Right forelimb (tissue), 1 donor: ENCODE results near the gene SLC2A4.
A peak's percentile ranks its signal among the peaks of the same experiment; 100 is the strongest.

Experiments used
- DNase-seq: peaks from one replicate; pipeline ENCODE4 v3.0.0-alpha.2; 2018

Gene SLC2A4

DNA sequence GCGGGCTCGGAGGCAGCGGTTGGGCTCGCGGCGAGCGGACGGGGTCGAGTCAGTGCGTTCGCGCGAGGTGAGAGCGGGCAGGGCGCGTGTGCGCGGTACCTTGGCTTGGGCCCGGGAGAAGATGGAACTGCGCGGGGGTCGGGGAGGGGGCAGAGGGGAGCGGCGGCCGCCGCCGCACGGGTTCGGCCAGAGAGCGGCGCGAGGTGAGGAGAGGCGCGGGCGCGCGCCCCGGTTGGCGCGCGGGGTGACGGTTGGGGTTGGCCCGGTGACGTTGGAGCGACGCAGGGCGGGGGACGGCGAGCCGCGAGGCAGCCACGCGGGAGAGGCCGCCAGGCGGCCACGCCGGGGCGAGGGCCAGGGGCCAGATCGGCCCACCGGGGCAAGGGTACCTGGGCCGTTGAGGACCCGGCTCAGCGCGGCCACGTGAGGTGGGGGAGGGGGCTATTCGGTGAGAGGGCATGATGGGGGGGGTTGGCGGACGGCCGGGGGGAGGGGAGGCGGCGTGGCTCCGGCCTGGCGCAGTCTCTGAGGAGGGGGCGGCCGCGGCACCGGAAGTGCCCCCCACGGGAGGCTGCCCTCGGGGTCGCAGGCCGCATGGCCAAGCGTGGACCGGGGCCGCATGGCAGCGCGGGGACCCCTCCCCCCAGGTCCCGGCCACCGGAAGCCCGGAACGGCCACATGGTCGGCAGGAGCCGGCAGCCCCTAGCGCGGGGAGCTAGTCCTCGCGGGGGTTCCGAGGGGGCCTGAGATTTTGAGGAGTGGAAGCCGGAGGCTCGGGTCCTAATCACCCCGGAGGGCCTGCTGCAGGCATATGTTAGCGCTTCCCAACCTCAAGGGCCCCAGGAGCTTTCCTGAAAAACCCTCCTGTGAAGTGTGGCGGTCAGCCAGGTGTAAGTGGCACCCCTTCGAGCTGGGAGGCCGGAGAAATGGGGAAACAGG, 26.4 kb downstream of the SLC2A4 start:
- peak; percentile 60 for DNase-seq

DNA sequence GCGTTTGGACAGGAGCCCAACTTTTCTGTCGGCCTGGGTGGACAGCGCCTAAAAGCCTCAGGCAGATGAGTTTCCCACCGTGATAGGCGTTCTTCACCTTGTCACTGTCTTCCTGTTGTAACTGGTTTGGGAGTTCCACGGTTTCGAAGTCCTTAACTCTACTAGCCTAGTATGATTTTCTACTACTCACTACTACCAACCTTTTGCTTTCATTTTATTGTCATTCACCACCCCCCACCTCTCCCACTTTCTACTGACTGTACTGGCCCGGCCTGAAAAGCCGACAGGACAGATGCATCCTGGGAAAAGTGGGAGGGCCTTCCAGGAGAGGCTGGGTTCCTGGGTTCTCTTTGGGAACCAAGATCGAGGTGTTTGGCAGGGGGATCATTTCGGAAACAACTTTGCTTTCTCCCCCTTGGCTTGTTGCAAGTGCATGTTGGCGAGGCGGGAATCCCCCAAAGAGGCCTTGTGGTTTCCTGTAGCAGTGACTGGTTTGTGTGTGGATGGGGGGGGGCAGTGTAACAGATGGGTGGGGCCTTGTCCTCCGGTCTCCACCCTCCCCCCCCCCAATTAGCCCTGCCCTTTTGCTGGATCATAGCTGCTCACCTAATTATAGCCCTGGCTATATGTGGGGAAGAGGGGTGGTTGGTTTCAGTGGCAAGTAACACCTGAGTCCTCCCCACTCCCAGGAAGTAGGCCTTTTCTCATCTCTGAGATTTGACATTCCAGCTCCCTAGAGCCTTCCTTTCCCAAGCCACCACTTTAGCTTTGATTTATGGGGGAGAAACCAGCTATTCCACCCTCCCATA, 27.3 kb downstream of the SLC2A4 start:
- DNase-seq: peak; percentile 77

- no peak for DNase-seq
Observed at GRCh38 chr17:7309628-7310027, 28.1 kb downstream of the SLC2A4 start.

GRCh38 chr17:7311110-7311705, 29.7 kb downstream of the SLC2A4 start:
- DNase-seq: no peak

- DNase-seq: no peak
Observed at GRCh38 chr17:7312432-7313087, 31.0 kb downstream of the SLC2A4 start.

DNA sequence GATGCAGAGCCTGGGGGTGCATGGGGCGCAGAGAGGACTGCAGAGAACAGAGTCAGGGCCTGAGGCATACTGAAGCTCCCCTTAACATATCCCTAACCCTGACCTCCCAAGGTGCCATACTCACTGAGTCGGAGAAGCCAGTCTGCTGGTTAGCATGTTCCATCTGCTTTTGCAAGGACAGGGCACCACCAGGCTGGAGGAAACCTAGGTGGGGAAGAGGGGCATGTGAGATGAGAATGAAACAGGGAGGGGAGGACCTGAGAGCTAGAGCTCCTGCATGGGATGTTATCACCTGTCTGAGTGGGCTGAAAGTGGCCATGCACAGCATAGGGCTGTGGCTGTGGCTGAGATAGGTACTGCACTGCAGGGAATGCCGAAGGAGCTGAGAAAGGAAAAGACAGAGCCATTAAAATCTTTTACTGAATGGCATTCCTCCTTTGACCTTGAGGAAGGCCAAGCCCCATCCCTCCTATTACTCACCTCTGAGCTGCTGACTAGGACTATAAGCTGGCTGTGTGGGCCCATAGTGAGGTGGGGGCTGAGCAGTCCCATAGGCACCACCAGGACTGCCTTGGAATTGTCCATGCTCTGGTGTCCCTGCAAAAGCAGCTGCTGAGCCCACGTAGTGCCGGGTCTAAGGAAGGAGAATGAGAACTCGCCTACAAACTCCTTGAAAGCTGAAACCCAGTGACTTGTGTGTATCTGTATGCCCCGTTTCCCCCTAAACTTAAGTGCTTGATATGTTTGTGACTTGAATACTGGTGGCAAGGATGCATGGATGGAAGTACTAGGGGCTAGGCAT, 31.8 kb downstream of the SLC2A4 start:
- no peak for DNase-seq

DNA sequence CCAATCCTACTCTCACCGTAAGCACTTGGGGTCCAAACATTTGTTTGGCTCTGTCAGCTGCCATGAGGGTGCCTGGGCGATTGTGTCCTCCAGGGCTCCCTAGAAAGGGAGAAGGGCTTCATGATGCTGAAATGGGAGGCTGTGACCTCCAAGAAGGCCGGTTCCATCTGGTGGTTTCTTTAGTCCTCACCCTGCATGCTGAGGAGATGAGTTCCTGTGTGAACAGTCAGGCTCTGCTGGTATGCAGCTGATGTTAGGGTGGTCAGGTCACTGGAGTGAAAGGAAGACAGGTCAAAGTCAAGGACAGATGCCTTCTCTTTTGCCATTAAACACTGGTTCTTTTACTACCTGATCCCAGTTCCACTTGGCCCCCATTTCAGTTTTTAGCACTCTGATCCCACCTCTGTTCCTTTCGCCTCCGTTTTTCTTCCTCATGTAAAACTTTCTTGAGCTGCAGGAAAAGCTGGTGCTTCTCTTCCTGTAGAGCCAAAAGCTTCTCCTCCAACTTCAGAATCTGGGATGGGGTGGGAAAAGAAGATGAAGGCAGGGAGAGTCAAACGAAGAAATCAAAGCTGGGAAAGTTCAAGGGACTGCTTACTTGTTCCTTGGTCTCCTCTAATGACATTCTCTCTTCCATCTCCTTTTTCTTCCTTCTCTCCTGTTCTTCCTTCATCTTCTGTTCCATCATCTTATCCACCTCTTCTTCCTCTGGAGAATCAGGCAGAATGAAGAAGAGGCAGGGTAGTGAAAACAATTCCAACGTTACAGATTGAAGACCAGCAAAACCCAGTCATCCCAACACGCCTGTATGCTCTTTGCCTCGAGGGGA, 32.6 kb downstream of the SLC2A4 start:
- no peak for DNase-seq

DNA sequence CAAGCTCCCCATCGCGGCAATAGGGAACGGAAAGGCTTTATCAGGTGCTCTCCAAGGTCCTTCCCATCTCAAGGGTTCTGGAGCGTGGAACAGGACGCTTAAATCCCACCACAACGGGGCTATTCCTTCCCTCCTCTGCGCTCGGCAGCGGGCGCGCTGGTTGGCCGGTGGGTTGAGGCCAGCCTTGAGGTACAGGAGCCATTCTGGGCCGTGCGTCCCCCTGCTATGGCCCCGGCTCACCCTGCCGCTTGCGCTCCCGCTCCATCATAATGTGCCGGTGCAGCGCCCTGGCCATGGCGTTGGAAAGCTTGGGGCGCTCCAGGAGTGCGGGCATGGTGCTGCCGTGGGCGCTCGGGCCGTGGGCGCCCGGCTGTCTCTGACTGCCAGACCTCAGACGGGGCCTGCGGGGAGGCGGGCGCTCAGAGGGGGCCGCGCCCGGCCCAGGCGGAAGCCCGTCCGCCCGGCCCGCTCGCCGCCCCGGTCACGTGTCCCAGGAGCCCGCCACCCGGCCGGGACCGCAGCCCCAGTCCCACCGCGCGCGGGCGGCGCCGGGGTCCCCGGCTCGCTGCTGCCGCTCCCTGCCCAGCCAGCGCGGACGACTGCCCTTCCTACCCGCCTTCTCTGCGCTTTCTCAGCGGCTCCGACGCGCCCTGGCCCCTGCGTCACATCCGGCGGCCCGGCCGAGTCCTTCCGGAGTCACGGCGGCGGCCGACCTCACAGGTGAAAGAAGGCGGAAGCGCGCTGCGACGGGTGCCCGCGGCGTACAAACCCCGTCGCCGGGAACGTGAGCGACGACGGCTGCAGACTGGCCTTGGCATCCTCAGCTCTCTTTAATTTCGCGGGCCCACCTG, 33.4 kb downstream of the SLC2A4 start, which contains the start of gene GPS2:
GPS2 (minus strand) TSS at position 642 of the 851 bp plus-strand sequence; CDS start at position 334, 308 bp downstream.
- peak; percentile 96 for DNase-seq

- DNase-seq: no peak
Observed at GRCh38 chr17:7315570-7316235, 34.2 kb downstream of the SLC2A4 start.

DNA sequence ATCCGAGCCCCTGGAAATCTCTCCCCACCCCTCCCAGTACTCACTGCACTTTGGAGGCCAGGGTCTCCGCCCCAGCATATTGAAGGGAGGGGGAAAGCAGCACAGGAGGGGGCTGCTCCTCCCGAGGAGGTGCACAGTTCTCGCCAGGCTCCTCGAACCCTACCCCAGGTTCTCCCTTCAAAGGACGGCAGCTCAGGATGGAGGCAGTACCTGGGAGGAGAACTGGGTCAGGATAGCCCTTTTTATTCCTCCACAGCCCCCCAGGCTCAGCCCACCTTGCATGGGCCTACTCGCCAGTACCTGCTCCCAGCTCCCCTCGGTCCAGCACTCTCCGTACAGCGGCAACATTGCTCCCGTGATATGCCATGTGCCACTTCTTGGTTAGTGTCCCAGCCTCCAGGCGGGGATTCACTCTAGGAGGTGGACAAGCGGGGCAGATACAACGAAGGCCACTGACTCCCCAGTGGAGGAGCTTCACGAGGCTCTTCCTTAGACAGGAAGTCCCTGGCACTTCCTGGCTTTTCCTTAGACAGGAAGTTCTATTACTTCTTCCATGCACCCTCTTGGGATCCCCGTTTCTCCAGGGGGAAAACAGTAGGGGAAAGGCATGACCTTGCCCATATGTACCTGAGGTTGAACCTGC, 35.8 kb downstream of the SLC2A4 start:
- no peak for DNase-seq

- DNase-seq: no peak
Observed at GRCh38 chr17:7318121-7318860, 36.8 kb downstream of the SLC2A4 start.

- DNase-seq: no peak
Observed at GRCh38 chr17:7321466-7321865, 39.9 kb downstream of the SLC2A4 start.

- DNase-seq: no peak
Observed at GRCh38 chr17:7322520-7323194, 41.1 kb downstream of the SLC2A4 start.

- peak; percentile 67 for DNase-seq
Observed at GRCh38 chr17:7323731-7324437, 42.4 kb downstream of the SLC2A4 start.

DNA sequence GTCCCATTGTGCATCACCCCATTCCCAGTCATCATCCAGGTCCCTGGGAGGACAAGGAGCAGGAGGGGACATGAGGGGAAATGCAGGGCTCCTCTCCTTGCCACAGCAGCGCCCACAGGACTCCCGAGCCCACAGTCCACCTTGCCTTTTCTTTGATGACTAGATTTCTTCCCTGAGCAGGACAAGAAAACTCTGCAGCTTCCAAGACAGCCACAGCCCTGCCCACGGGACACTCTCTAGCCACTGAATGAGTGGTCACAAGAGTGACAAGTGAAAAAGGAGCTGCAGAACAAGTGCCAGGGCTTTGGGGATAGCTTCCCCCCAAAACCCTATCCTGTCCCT, 42.9 kb downstream of the SLC2A4 start:
- no peak for DNase-seq

- DNase-seq: no peak
Observed at GRCh38 chr17:7325031-7325528, 43.6 kb downstream of the SLC2A4 start.

- DNase-seq: no peak
Observed at GRCh38 chr17:7326186-7326585, 44.7 kb downstream of the SLC2A4 start.
